GM18517 (cell line): ENCODE results near the gene RAX2.
A peak's percentile ranks its signal among the peaks of the same experiment; 100 is the strongest.
"Not testable (repeated sequence)": the region's sequence is repeated elsewhere in the genome, so short reads cannot be mapped to it uniquely, and the experiment has no call there.

Experiments
- ATAC-seq: cut with Tn5 transposase; IDR thresholded peaks from one replicate; pipeline ENCODE4 v1.9.1; 2021; ENCODE audit warnings: mild to moderate bottlenecking, moderate library complexity; ENCODE audit not compliant: unreplicated experiment

The RAX2 gene

DNA sequence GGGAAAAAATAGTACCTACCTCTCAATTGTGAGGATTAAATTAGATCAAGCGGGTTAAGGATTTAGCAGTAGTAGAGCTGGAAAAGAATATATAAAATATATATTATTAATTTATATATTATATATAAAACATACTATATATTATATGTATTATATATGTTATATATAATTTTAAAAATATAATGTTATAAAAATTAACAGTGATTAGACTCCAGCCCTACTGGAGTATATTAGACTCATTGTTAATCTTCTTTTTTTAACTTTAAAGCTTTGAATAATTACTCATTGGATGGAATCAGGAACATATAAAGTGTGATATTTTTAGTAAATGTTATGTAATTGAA, 9.9 kb downstream of the RAX2 start:
- ATAC-seq = no peak

DNA sequence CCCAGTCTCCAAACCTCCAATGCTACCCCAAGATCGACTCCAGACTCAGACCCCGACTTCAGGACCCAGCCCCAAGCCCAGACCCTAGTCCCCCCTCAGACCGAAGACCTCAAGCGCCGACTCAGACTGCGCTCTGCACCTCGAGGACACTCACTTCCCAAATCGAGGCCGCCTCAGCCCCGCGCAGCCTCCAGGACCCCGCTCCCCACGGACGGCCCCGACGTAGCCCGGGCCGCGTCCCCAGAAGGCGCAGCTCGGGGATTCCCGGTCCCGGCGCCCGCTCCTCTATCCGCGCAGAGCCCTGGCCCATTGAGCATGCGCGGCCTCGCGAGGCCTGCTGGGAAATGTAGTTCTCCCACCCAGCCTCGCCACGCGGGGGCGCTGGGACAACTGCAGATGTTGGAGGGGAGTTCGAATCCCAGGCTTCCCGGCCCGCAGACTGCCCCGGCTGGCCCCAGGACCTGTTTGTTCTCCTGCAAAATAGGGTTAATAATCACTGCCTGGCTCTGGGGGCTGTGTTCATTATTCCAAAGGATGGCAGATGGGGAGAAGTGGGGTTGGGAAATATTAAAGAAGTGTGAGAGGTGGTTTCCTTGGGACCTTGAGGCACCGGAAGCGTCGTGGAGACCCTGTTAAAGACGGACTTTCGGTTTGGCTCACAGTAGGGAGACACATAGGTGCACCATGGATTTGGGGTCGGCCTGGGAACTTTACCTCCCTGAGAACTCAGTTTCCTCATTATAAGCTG, 10.5 kb downstream of the RAX2 start, which contains the start of gene APBA3:
TSS of gene APBA3 (minus strand) at position 311 of the 748 bp plus-strand sequence. CDS start 1,428 bp downstream, outside the sequence.
- ATAC-seq = peak; percentile 28

DNA sequence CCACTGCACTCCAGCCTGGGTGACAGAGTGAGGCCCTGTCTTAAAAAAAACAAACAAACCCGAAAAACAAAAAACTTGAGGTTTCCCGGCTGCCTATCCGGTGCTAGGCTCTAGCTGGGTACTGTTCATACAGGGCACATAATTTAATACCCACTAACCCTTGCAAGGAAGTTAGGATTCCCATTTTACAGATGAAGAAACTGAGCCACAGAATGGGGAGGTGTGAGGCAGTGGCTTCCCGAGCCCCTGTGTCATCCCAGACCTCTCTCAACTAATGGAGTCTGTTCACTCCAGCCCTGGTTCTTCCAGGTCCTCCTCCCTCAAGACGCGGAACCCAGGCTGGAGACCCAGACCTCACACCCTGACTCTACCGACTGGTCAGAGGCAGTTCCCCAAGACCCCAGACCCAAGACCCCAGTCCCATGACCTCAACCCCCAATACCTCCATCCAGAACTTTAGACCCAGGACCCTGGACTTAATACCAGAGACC, 11.1 kb downstream of the RAX2 start:
- no peak for ATAC-seq

DNA sequence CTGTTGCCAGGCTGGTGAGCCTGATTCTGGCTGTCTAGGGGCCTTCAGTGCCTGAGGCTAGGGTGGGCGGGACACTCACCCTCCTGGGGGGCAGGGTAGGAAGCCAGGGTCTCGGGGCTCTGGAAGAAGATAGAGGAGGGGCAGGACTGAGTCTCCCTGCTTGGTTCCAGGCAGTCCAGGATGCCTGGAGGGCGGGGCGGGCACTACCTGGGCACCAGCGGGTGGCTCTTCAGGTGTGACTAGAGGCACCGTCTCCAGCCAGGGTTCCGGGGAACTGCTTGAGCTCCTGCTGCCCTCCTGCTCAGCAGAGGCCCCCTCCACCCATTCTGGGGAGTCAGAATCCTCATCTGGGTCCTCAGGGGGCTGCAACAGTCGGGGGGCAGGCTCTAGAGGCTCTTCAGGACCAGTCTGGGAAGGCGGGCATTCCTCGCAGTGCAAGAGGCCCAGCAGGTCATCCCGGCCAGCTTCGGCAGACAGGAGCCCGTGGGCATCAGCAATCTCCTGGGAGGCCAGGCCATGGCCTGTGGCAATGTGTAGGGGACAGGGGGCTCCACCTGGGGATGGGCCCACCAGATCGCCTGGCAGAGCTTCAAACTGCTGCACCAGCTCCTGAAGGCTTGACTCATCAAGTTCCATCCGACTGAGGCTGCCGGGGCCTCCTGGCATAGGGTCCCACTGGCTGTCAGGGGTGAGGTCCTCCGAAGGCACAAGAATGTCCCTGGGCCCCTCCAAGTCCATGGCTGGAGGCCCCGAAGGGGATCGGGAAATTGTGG, 12.4 kb downstream of the RAX2 start:
- no peak for ATAC-seq

DNA sequence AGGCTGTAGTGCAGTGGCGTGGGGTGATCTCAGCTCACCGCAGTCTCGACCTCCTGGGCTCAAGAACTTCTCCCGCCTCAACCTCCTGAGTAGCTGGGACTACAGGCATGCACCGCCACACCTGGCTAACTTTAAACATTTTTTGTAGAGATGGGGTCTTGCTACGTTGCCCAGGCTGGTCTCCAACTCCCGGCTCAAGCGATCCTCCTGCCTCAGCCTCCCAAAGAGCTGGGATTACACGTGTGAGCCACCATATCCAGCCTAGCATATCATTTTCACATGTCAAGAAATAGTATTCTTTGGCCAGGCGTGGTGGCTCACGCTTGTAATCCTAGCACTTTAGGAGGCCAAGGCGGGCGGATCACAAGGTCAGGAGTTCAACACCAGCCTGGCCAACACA, 13.7 kb downstream of the RAX2 start:
- not testable (repeated sequence) for ATAC-seq

DNA sequence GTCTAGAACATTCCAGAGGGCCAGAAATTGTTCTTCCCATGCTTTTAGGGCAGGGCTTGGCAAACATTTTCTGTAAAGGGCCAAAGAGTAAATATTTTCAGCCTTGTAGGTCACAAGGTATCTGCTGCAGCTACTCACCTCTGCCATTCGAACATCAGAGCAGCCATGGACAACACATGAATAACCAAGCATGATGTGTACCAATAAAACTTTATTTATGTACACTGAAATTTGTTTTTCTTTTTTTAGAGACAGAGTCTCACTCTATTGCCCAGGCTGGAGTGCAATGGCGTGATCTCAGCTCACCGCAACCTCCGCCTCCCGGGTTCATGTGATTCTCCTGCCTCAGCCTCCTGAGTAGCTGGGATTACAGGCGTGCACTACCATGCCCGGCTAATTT, 14.3 kb downstream of the RAX2 start:
- not testable (repeated sequence) for ATAC-seq

DNA sequence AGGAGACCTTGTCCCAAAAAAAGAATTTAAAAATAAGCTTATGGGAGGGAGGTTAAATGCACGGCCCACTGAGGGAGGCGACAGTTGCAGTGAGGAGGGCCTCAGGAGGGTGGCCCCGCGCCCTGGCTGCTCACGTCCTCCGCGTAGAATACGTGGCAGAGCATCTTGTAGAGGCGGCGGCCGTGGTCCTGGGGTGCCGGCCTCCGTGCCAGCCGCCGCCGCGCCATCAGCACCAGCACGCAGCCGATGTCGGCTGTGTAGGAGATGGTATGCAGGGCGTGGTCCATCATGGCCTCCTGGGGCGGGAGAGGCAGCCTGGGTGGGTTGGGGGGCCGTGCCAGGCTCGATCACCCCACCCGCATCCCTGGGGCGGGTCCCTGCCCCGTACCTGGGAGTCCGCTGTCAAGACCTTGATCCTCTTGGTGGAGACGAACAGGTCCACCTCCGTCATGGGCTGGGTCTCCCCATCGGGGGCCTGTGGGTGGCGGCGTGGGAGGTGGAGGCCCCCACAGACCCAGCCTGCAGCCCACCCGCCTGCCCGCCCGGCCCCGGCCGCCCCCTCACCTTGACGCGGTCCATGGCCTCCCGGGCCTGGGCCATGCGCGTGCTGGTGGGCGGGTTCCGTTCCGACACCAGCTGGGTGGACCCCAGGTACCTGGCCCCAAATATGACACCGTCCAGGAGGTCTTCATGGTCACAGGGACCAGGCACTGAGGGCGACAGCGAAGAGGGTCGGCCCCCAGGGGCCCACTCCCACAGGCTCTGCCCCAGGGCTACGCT, 18.2 kb downstream of the RAX2 start:
- no peak for ATAC-seq

DNA sequence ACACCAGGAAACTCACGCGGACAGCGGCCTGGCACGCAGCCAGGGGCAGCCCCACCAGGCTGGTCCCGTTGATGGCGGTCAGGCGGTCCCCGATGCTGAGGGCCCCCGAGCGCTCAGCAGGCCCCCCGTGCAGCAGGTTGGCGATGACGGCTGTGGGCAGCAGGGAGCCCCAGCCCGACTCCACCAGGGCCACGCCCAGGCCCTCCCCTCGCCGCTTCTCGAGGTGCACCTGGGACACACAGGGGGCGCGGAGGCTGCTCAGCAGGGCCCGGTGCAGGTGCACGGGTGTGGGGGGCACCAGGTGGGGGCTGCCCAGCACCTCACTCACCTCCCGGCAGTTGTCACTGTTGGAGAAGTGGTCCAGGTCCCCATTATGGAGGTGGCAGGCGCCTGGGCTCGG, 19.5 kb downstream of the RAX2 start:
- no peak for ATAC-seq

DNA sequence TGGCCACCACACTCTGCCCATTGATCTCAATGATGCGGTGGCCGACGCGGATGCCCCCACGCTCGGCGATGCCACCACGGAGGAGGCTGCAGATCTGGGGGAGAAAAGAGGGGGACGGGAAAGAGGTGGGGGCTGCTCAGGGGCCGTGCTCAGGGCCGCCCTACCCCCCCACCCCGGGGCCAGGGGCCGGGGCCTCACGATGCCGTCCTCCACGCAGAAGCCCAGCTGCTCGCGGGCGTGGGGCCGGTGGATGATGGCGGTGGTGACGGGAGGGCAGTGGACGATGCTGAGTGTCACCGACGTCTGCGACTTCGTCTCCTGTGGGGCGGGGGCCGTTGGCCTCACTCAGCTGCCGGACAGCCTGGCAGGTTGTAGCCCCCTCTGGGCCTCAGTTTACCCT, 20.8 kb downstream of the RAX2 start:
- ATAC-seq = no peak

DNA sequence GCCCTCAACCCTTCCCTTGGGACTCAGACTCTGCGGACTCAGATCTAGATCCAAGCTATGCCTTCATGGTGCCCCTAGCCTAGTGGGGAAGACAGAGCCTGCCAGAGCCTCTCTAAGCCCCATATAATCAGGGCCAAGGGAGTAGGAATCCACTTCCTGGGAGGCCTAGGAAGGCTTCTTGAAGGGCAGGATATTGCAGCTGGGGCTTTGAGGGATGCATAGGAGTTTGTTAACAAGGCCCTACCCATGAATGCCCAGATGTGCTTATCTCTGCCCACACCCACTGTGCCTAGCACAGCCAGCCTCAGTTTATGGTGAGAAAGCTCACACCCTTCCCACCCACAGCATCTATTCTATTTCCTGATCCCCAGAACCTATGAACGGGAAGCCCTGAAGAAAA, 21.8 kb downstream of the RAX2 start:
- no peak for ATAC-seq

DNA sequence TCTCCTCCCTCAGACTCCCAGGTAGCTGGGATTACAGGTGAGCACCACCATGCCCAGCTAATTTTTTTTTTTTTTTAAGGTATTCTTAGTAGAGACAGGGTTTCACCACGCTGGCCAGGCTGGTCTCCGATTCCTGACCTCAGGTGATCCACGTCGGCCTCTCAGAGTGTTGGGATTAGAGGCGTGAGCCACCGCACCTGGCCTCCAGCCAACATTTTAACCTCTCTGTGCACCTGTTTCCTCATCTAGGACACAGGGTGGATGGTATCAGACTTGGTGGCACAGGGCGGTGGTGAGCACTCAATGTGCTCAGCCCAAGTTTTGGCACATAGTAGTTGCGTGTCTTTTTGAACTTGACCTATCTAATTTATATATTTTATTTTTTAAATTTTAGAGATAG, 23.1 kb downstream of the RAX2 start:
- ATAC-seq = no peak

DNA sequence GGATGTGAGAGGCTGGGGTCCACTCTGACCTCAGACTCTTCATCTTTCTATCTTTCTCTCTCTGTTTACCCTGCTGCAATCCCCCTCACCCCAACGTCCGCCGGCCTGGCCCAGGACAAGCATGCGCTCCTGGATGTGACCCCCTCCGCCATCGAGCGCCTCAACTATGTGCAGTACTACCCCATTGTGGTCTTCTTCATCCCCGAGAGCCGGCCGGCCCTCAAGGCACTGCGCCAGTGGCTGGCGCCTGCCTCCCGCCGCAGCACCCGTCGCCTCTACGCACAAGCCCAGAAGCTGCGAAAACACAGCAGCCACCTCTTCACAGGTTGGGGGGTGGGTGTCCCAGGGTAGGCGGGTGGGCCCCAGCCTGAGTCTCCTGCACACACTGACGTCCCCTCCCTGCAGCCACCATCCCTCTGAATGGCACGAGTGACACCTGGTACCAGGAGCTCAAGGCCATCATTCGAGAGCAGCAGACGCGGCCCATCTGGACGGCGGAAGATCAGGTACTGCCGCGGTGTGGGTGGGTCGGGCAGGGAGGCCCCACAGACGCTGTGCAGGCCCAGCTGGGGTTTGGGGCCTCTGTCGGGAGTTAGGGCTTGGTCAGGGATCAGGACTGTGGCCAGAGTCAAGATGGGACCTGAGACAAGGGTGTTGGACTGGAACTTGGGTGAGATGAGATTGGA, 25.5 kb downstream of the RAX2 start:
- ATAC-seq = no peak

DNA sequence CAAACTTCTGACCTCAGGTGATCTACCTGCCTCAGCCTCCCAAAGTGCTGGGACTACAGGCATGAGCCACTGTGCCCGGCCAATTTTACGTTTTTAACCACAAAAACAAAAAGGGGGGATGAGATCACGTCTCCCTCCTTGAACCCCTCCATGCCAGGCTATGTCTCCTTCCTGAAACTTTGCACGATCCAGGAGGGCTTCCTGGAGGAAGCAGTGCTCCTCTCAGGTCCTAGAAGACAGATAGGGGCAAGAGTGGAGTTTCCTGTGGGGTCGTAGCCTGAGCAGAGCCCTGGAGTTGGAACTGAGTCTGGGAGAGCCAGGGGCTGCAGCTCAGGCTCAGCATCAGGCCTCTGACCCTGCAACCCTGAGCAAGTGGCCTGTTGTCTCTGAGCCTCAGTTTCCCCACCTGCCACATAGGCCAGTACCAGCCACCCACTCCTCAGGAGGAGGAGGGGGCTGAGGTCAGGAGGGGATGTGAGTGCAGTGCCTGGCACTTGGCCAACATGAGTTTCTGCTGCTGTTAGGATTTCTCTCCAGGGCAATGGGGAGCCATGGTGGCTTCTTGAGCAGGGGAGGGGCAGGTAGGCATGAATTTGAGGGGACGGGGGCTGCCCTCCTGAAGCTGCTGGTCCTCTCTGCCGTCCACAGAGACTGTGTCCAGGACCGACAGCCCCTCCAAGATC, 26.5 kb downstream of the RAX2 start:
- no peak for ATAC-seq

DNA sequence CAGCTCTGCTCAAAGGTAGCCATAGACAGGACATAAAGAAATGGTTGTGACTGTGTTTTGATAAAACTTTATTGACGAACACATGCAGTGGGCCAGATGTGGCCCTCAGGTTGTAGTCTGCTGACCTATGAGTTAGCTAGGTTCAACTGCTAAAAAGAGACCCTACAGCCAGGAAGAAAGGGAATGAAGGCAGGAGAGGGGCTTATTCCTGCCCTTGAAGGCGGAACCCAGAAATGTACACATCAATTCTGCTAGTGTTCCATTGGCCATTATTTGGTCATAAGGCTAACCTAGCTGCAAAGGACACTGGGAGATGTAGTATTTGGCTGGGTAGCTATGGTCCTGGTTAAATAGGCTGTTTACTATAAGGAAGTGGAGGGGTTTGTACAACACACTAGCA, 28.5 kb downstream of the RAX2 start:
- ATAC-seq = no peak

DNA sequence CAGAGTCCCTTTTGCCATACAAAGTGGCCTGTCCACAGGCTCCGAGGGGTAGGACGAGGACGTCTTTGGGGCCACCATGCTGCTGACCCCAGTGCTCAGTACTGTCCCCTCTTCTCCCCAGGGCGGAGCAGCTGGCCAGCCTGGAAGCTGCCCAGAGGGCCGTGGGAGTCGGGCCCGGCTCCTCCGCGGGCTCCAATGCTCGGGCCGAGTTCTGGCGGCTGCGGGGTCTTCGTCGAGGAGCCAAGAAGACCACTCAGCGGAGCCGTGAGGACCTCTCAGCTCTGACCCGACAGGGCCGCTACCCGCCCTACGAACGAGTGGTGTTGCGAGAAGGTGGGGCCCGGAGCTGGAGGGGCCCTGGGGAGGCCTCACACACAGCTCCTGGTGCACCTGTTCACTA, 31.6 kb downstream of the RAX2 start:
- no peak for ATAC-seq

DNA sequence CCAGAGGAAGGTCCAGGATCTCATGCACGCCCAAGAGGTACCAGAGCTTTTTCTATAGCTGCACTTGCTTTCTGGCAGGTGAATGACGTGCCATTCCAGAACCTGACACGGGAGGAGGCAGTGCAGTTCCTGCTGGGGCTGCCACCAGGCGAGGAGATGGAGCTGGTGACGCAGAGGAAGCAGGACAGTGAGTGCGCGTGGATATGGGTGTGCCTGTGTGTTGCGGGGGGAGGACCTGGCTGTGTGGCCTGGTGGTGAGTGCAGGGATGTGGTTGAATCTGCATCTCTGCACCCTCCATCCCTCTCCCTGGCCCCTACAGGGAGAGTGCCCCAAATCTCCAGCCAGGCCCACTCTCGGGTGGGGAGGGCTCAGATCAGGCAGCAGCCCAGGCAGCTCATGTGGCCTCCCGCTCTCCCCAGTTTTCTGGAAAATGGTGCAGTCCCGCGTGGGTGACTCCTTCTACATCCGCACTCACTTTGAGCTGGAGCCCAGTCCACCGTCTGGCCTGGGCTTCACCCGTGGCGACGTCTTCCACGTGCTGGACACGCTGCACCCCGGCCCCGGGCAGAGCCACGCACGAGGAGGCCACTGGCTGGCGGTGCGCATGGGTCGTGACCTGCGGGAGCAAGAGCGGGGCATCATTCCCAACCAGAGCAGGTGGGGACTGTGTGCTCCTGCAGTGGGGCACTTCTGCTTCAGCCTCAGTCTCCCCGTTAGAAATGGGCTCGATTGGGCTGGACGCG, 33.4 kb downstream of the RAX2 start:
- ATAC-seq = no peak

DNA sequence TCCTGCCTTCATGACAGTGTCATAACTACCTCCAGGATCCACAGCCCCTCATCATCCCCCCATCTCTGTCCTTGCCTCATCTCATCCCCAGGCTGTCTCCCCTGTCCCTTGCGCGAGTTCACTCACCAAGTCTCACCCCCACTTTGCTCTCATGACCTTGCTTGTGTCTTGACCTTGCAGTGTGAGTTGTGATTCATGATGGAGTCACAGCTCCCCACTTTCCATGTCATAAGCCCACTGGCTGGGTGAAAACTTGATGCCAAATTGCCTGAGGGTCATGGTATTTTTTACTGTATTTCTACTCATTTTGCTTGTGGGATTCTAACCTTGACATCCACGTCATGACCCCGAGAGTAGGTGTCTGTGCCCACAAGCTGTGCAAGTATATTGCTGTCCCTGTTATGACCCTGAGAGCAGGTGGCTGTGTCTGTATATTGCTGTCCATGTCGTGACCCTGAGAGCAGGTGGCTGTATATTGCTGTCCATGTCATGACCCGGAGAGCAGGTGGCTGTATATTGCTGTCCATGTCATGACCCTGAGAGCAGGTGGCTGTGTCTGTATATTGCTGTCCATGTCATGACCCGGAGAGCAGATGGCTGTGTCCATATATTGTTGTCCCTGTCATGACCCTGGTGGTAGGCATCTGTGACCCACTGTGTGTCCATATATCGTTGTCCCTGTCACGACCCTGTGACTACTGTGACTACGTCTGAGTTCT, 34.4 kb downstream of the RAX2 start:
- no peak for ATAC-seq

DNA sequence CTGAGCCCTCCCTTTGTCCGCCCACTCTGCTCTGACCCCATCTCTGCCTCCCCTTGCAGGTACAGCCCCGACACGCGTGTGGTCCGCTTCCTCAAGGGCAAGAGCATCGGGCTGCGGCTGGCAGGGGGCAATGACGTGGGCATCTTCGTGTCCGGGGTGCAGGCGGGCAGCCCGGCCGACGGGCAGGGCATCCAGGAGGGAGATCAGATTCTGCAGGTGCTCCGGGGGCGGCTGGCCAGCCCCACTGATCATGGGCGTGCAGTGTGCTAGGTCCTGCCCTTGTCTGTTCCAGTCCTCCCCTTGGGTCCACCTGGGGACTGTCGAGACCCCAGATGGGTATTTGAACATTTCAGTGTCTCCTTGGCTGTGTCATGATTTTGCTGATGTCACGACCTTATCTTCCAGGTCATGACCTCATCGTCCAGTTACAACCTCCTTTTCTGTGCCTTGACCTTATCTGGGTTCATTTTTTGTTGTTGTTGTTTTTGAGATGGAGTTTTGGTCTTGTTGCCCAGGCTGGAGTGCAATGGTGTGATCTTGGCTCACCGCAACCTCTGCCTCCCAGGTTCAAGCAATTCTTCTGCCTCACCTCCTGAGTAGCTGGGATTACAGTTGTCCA, 35.8 kb downstream of the RAX2 start:
- no peak for ATAC-seq

DNA sequence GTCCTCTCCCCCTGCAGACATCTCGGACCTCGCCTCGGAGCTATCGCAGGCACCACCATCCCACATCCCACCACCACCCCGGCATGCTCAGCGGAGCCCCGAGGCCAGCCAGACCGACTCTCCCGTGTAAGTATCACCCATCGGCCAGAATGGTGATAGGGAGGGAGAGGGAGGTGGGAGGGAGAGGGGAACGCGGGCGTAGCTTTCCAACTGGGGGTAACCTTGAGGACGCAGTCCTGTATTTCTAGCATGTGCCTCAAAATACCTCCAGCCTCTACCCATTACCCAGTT, 37.8 kb downstream of the RAX2 start:
- no peak for ATAC-seq
